Esophagus squamous epithelium (tissue), 4 donors: ENCODE data around the gene CST1.
"Not testable (repeated sequence)": the region's sequence is repeated elsewhere in the genome, so short reads cannot be mapped to it uniquely, and the experiment has no call there.

Experiments
- POLR2A ChIP-seq, 4 donors: fragments of 450-650 bp; IDR thresholded peaks; one replicate each; pipeline ENCODE4 v1.6.1; 2017; ENCODE audit warnings: antibody characterized with exemption in 4 of 4, mild to moderate bottlenecking in 4 of 4, moderate library complexity in 3 of 4
- TF ChIP-seq, protein P1 (sequence below), 6 experiments: fragments of 450-650 bp in 4 of 6; fragments of 200-600 bp in 2 of 6; sonication (generic) in 2 of 6; IDR thresholded peaks; one replicate each; pipeline ENCODE4 v1.5.1; 2016 to 2019; ENCODE audit warnings: antibody characterized with exemption in 6 of 6, mild to moderate bottlenecking in 4 of 6, moderate library complexity in 4 of 6

DNA sequence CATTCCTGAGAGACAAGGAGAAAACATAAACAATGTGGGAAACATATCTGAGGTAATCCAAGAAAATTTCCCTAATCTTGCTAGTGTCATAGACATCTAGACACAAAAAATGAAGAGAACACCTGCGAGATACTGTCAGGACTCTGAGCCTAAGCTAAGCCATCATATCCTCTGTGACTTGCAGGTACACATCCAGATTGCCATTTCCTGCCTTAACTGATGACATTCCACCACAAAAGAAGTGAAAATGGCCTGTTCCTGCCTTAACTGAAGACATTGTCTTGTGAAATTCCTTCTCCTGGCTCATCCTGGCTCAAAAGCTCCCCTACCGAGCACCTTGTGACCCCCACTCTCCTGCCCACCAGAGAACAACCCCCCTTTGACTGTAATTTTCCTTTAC is 13.9 kb upstream of the CST1 start:
- not testable (repeated sequence) for TF ChIP-seq POLR2A (IDR thresholded peaks at IDR 0.05)
- TF ChIP-seq, protein P1, sequence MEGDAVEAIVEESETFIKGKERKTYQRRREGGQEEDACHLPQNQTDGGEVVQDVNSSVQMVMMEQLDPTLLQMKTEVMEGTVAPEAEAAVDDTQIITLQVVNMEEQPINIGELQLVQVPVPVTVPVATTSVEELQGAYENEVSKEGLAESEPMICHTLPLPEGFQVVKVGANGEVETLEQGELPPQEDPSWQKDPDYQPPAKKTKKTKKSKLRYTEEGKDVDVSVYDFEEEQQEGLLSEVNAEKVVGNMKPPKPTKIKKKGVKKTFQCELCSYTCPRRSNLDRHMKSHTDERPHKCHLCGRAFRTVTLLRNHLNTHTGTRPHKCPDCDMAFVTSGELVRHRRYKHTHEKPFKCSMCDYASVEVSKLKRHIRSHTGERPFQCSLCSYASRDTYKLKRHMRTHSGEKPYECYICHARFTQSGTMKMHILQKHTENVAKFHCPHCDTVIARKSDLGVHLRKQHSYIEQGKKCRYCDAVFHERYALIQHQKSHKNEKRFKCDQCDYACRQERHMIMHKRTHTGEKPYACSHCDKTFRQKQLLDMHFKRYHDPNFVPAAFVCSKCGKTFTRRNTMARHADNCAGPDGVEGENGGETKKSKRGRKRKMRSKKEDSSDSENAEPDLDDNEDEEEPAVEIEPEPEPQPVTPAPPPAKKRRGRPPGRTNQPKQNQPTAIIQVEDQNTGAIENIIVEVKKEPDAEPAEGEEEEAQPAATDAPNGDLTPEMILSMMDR (IDR thresholded peaks at IDR 0.05): not testable (repeated sequence)
